Stomach smooth muscle (tissue), 2 donors: Measurements from ENCODE around the gene ST3GAL3.

Experiments used
- H3K27ac ChIP-seq: one replicate; pipeline ENCODE4 v1.7.0; 2013; ENCODE audit warnings: mild to moderate bottlenecking, low read length, inconsistent platforms
- H3K27me3 ChIP-seq, 2 donors: one replicate each; pipeline ENCODE4 v1.7.0; 2013; ENCODE audit warnings: low read length in 2 of 2; ENCODE audit not compliant: insufficient read depth in 2 of 2, control insufficient read depth in 1 of 2
- H3K36me3 ChIP-seq, 2 donors: one replicate each; pipeline ENCODE4 v1.7.0; 2013; ENCODE audit warnings: low read length in 2 of 2; ENCODE audit not compliant: control insufficient read depth in 2 of 2, insufficient read depth in 2 of 2
- H3K4me1 ChIP-seq: one replicate; pipeline ENCODE4 v1.7.0; 2013; ENCODE audit warnings: low read length; ENCODE audit not compliant: control insufficient read depth, insufficient read depth
- H3K4me3 ChIP-seq, 2 donors: one replicate each; pipeline ENCODE4 v1.7.0; 2013; ENCODE audit warnings: low read length in 2 of 2
- H3K9ac ChIP-seq, 2 donors: one replicate each; pipeline ENCODE4 v1.7.0; 2013; ENCODE audit warnings: low read length in 2 of 2, mild to moderate bottlenecking in 1 of 2
- H3K9me3 ChIP-seq, 2 donors: one replicate each; pipeline ENCODE4 v1.7.0; 2013; ENCODE audit warnings: low read length in 2 of 2; ENCODE audit not compliant: control insufficient read depth in 2 of 2
- donor health status: healthy.
- donor health status: Pancreatic carcinoma.

The ST3GAL3 gene

GRCh38 chr1:43933386-43934100 lies 226.2 kb downstream of the ST3GAL3 start, which contains the start of gene ARTN:
Gene ARTN, plus strand, starts transcription at chr1:43933801. Its CDS starts 1,856 bp downstream, at chr1:43935657.
- H3K4me3 ChIP-seq: peak within 1 kb of the TSS; percentile 57 to 75
- H3K4me1 ChIP-seq: peaks cover 40% of the 10 kb centered on the region
- no peaks in the 10 kb centered on the region for H3K27me3 ChIP-seq
- H3K27ac ChIP-seq: peak within 1 kb of the TSS; percentile 24
- H3K36me3 ChIP-seq: no peaks in the 10 kb centered on the region
- peak within 1 kb of the TSS; percentile 33 to 64 for H3K9ac ChIP-seq
- H3K9me3 ChIP-seq: no peaks in the 10 kb centered on the region

GRCh38 chr1:43934101-43934985 lies 227.0 kb downstream of the ST3GAL3 start:
- Histone ChIP-seq H3K4me1 (peaks cover 40% of the 10 kb centered on the region), H3K9ac (peak overlapping the region in 1 of 2 donors; percentile 64), H3K27me3 (no peaks in the 10 kb centered on the region), H3K36me3 (no peaks in the 10 kb centered on the region), H3K27ac (peak overlapping the region; percentile 24), H3K9me3 (no peaks in the 10 kb centered on the region), H3K4me3 (peak overlapping the region; percentile 57 to 75)

GRCh38 chr1:43934986-43935324 lies 227.6 kb downstream of the ST3GAL3 start:
- no peaks in the 10 kb centered on the region for H3K36me3 ChIP-seq
- no peak overlapping the region for H3K27ac ChIP-seq
- no peaks in the 10 kb centered on the region for H3K9me3 ChIP-seq
- peak overlapping the region in 1 of 2 donors; percentile 75 for H3K4me3 ChIP-seq
- H3K27me3 ChIP-seq: no peaks in the 10 kb centered on the region
- peak overlapping the region in 1 of 2 donors; percentile 51 for H3K9ac ChIP-seq
- peaks cover 40% of the 10 kb centered on the region for H3K4me1 ChIP-seq

- Histone ChIP-seq H3K27ac (no peak overlapping the region), H3K9ac (peak overlapping the region; percentile 13 to 58), H3K27me3 (no peaks in the 10 kb centered on the region), H3K4me1 (peaks cover 40% of the 10 kb centered on the region), H3K9me3 (no peaks in the 10 kb centered on the region), H3K36me3 (no peaks in the 10 kb centered on the region), H3K4me3 (peak overlapping the region; percentile 43 to 69)
These were observed 228.5 kb downstream of the ST3GAL3 start for GRCh38 chr1:43935711-43936427.

- H3K27me3 ChIP-seq: no peaks in the 10 kb centered on the region
- H3K36me3 ChIP-seq: no peaks in the 10 kb centered on the region
- H3K9ac ChIP-seq: peak overlapping the region; percentile 53 to 60
- peak overlapping the region; percentile 6 for H3K27ac ChIP-seq
- H3K4me3 ChIP-seq: peak overlapping the region; percentile 60 to 69
- peaks cover 40% of the 10 kb centered on the region for H3K4me1 ChIP-seq
- H3K9me3 ChIP-seq: no peaks in the 10 kb centered on the region
These were observed 229.3 kb downstream of the ST3GAL3 start for GRCh38 chr1:43936431-43937151.

- no peak overlapping the region for H3K27ac ChIP-seq
- H3K9ac ChIP-seq: no peak overlapping the region
- H3K27me3 ChIP-seq: no peaks in the 10 kb centered on the region
- H3K36me3 ChIP-seq: no peaks in the 10 kb centered on the region
- H3K4me3 ChIP-seq: peak overlapping the region in 1 of 2 donors; percentile 69
- no peaks in the 10 kb centered on the region for H3K9me3 ChIP-seq
- peaks cover 40% of the 10 kb centered on the region for H3K4me1 ChIP-seq
These were observed 230.0 kb downstream of the ST3GAL3 start for GRCh38 chr1:43937179-43937865.

GRCh38 chr1:43938383-43938782 lies 231.0 kb downstream of the ST3GAL3 start:
- Histone ChIP-seq H3K36me3 (no peaks in the 10 kb centered on the region), H3K9ac (no peak overlapping the region), H3K27ac (no peak overlapping the region), H3K9me3 (no peaks in the 10 kb centered on the region), H3K27me3 (no peaks in the 10 kb centered on the region), H3K4me1 (peaks cover 33% of the 10 kb centered on the region), H3K4me3 (no peak overlapping the region)

GRCh38 chr1:43938892-43939587 lies 231.7 kb downstream of the ST3GAL3 start:
- H3K9ac ChIP-seq: no peak overlapping the region
- H3K36me3 ChIP-seq: no peaks in the 10 kb centered on the region

GRCh38 chr1:43942411-43942810 lies 235.1 kb downstream of the ST3GAL3 start:
- Histone ChIP-seq H3K4me1 (peaks cover 16% of the 10 kb centered on the region), H3K27ac (no peak overlapping the region), H3K36me3 (no peaks in the 10 kb centered on the region), H3K9me3 (no peaks in the 10 kb centered on the region), H3K4me3 (no peak overlapping the region), H3K9ac (no peak overlapping the region), H3K27me3 (no peaks in the 10 kb centered on the region)

More at GRCh38 chr1:43938892-43939587, 231.7 kb downstream of the ST3GAL3 start:
- Histone ChIP-seq H3K4me1 (peaks cover 26% of the 10 kb centered on the region), H3K9me3 (no peaks in the 10 kb centered on the region), H3K27ac (no peak overlapping the region), H3K27me3 (no peaks in the 10 kb centered on the region), H3K4me3 (no peak overlapping the region)
